ENCODE measurements around the gene MPP1.
A peak's percentile ranks its signal among the peaks of the same experiment; 100 is the strongest.

MPP1 gene

GRCh38 chrX:154776753-154777152 lies 28.5 kb downstream of the MPP1 start:
- Histone ChIP-seq H3K4me1 (ENCODE audit: control insufficient read depth, insufficient read depth, low read length, poor library complexity, severe bottlenecking) (no peaks in the 10 kb centered on the region), H3K4me3 (ENCODE audit: insufficient read depth, low read depth, low read length, poor library complexity, severe bottlenecking) (no peak overlapping the region), H3K36me3 (ENCODE audit: control insufficient read depth, insufficient read depth, low read length) (peaks cover 28% of the 10 kb centered on the region), H3K27me3 (replicated peaks; ENCODE audit: control insufficient read depth, insufficient read depth, low read length, poor library complexity, severe bottlenecking) (no peaks in the 10 kb centered on the region), H3K9me3 (ENCODE audit: control insufficient read depth, low read length) (no peaks in the 10 kb centered on the region), H3K27ac (ENCODE audit: insufficient read depth, low read length, poor library complexity, severe bottlenecking) (no peak overlapping the region)
- DNase-seq = no peak

DNA sequence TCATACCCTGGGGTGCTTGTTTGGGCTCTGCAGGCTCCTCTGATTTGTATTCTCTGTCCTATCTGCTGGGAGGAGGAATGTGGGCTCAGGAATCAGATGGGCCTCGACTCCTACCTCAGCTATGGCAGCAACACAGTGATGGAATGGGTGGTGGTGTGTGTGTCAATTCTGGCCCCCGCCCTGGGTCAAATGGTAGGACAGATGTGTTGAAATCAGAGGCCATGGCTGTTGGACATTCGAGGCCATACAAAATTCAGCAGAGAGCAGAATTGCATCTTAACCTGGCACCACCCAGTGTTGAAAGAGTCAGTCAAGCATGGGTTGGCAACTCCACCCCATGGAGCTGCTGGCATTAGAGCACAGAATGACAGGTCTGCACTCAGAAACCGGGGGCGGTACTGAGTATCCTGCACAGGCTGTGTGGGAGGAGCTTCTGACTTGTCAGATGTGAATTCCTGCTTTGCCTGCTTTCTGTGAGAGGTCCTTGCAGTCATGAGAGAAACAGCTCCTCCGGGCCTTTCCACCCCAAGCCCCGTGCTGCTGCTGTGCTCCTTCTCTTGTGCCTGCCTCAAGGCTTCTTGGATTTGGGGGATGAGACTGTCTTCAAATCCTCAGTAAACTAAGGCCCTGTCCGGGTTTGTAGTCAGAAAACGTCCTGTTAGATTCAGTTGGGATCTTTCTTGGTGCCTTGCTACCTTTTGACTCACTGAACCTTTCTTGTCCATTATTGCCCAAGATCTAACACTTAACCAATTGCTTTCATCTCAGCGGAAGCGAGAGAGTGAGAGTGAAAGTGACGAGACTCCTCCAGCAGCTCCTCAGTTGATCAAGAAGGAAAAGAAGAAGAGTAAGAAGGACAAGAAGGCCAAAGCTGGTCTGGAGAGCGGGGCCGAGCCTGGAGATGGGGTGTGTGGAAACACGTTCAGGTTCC lies 29.6 kb downstream of the MPP1 start:
- Histone ChIP-seq H3K27ac (ENCODE audit: insufficient read depth, low read length, poor library complexity, severe bottlenecking) (no peak overlapping the region), H3K4me1 (ENCODE audit: control insufficient read depth, insufficient read depth, low read length, poor library complexity, severe bottlenecking) (no peaks in the 10 kb centered on the region), H3K36me3 (ENCODE audit: control insufficient read depth, insufficient read depth, low read length) (peaks cover 28% of the 10 kb centered on the region), H3K9me3 (ENCODE audit: control insufficient read depth, low read length) (no peaks in the 10 kb centered on the region), H3K4me3 (ENCODE audit: insufficient read depth, low read depth, low read length, poor library complexity, severe bottlenecking) (no peak overlapping the region), H3K27me3 (replicated peaks; ENCODE audit: control insufficient read depth, insufficient read depth, low read length, poor library complexity, severe bottlenecking) (no peaks in the 10 kb centered on the region)
- DNase-seq = no peak

- no peaks in the 10 kb centered on the region for H3K4me1 ChIP-seq (ENCODE audit: control insufficient read depth, insufficient read depth, low read length, poor library complexity, severe bottlenecking)
- H3K27ac ChIP-seq (ENCODE audit: insufficient read depth, low read length, poor library complexity, severe bottlenecking) = no peak overlapping the region
- no peak overlapping the region for H3K4me3 ChIP-seq (ENCODE audit: insufficient read depth, low read depth, low read length, poor library complexity, severe bottlenecking)
- H3K36me3 ChIP-seq (ENCODE audit: control insufficient read depth, insufficient read depth, low read length) = peaks cover 35% of the 10 kb centered on the region
- no peaks in the 10 kb centered on the region for H3K9me3 ChIP-seq (ENCODE audit: control insufficient read depth, low read length)
- no peak for DNase-seq
- H3K27me3 ChIP-seq (replicated peaks; ENCODE audit: control insufficient read depth, insufficient read depth, low read length, poor library complexity, severe bottlenecking) = no peaks in the 10 kb centered on the region
Measured at GRCh38 chrX:154774622-154775021, 30.7 kb downstream of the MPP1 start.

DNA sequence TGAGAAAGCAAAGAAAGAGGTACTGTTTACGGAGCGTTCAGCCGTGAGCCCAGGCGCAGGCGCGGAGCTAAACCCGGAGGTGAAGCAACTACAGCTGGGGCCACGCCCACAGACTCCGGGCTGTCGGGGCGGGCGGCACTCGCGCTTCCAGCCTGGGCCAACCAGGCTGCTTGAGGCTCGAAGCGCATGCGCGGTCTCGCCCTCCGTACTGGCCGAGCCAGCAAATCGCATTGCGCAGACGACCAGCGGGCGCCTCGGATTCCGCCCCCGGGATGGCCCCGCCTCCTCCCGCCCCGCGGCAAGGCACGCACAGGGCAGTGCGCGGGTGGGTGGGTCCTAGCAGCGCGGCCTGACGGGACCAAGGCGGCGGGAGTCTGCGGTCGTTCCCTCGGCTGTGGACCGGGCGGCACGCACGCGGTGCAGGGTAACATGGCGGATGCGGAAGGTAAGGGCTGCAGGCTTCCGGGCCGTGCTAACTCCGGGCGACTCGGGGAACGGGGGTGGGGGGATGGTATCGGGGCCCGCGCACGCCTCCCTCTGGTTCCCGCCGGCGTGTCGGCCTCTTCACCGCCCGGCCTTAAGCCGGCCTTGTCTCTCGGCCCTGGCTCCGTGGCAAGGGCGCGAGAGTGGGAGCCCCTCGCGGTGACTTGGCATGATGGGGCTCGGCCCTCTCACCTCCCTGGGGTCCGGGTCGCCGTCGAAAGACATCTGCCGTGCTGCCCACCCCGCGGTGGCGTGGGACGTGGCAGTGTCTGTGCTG lies 42.6 kb downstream of the MPP1 start, which contains the start of gene DKC1:
Gene DKC1 (plus strand): TSS at position 328 of the 760 bp plus-strand sequence. CDS start 102 bp downstream, at position 430.
- peak within 1 kb of the TSS; percentile 58 for H3K4me3 ChIP-seq (ENCODE audit: insufficient read depth, low read depth, low read length, poor library complexity, severe bottlenecking)

GRCh38 chrX:154761977-154762536 lies 43.2 kb downstream of the MPP1 start:
- Histone ChIP-seq H3K27me3 (replicated peaks; ENCODE audit: control insufficient read depth, insufficient read depth, low read length, poor library complexity, severe bottlenecking) (no peaks in the 10 kb centered on the region), H3K9me3 (ENCODE audit: control insufficient read depth, low read length) (no peaks in the 10 kb centered on the region), H3K36me3 (ENCODE audit: control insufficient read depth, insufficient read depth, low read length) (peaks cover 14% of the 10 kb centered on the region), H3K27ac (ENCODE audit: insufficient read depth, low read length, poor library complexity, severe bottlenecking) (peak overlapping the region; percentile 67), H3K4me3 (ENCODE audit: insufficient read depth, low read depth, low read length, poor library complexity, severe bottlenecking) (peak overlapping the region; percentile 58), H3K4me1 (ENCODE audit: control insufficient read depth, insufficient read depth, low read length, poor library complexity, severe bottlenecking) (peaks cover 12% of the 10 kb centered on the region)
- peak in 1 of 3 donors; percentile 10 for DNase-seq

More for the DNA sequence above, 42.6 kb downstream of the MPP1 start, which contains the start of gene DKC1:
- H3K9me3 ChIP-seq (ENCODE audit: control insufficient read depth, low read length) = no peaks in the 10 kb centered on the region
- H3K27ac ChIP-seq (ENCODE audit: insufficient read depth, low read length, poor library complexity, severe bottlenecking) = peak within 1 kb of the TSS; percentile 67
- H3K4me1 ChIP-seq (ENCODE audit: control insufficient read depth, insufficient read depth, low read length, poor library complexity, severe bottlenecking) = peaks cover 12% of the 10 kb centered on the region
- no peaks in the 10 kb centered on the region for H3K27me3 ChIP-seq (replicated peaks; ENCODE audit: control insufficient read depth, insufficient read depth, low read length, poor library complexity, severe bottlenecking)
- H3K36me3 ChIP-seq (ENCODE audit: control insufficient read depth, insufficient read depth, low read length) = peaks cover 19% of the 10 kb centered on the region
- peak; percentile 91 to 92 (median 91) for DNase-seq

DNA sequence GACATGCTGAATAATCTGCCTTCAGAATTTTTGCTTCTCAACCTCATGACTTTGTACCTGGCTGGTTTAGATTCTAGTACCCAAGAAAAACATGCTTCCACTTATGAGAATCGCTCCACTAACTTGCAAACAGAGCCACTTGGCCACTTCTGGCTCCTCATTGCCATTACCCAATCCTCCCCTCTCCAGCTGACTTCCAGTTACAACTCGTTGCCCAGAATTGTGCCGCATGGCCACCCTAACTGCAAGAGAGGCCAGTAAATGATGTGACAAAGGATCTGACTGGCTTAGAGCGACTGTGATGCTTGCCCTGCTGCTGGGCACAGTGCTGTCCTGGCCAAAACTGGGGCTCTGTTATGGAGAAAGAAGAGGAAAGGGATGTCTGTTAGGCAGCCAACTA lies 46.6 kb downstream of the MPP1 start:
- Histone ChIP-seq H3K27me3 (replicated peaks; ENCODE audit: control insufficient read depth, insufficient read depth, low read length, poor library complexity, severe bottlenecking) (no peaks in the 10 kb centered on the region), H3K4me1 (ENCODE audit: control insufficient read depth, insufficient read depth, low read length, poor library complexity, severe bottlenecking) (peaks cover 7% of the 10 kb centered on the region), H3K9me3 (ENCODE audit: control insufficient read depth, low read length) (no peaks in the 10 kb centered on the region), H3K36me3 (ENCODE audit: control insufficient read depth, insufficient read depth, low read length) (no peaks in the 10 kb centered on the region), H3K4me3 (ENCODE audit: insufficient read depth, low read depth, low read length, poor library complexity, severe bottlenecking) (no peak overlapping the region), H3K27ac (ENCODE audit: insufficient read depth, low read length, poor library complexity, severe bottlenecking) (no peak overlapping the region)
- no peak for DNase-seq

- DNase-seq = no peak
- H3K27me3 ChIP-seq (replicated peaks; ENCODE audit: control insufficient read depth, insufficient read depth, low read length, poor library complexity, severe bottlenecking) = no peaks in the 10 kb centered on the region
- no peak overlapping the region for H3K27ac ChIP-seq (ENCODE audit: insufficient read depth, low read length, poor library complexity, severe bottlenecking)
- H3K9me3 ChIP-seq (ENCODE audit: control insufficient read depth, low read length) = no peaks in the 10 kb centered on the region
- H3K4me3 ChIP-seq (ENCODE audit: insufficient read depth, low read depth, low read length, poor library complexity, severe bottlenecking) = no peak overlapping the region
- peaks cover 11% of the 10 kb centered on the region for H3K4me1 ChIP-seq (ENCODE audit: control insufficient read depth, insufficient read depth, low read length, poor library complexity, severe bottlenecking)
- no peaks in the 10 kb centered on the region for H3K36me3 ChIP-seq (ENCODE audit: control insufficient read depth, insufficient read depth, low read length)
Measured at GRCh38 chrX:154751669-154752271, 53.5 kb downstream of the MPP1 start.

- H3K4me1 ChIP-seq (ENCODE audit: control insufficient read depth, insufficient read depth, low read length, poor library complexity, severe bottlenecking) = peaks cover 11% of the 10 kb centered on the region
- no peaks in the 10 kb centered on the region for H3K9me3 ChIP-seq (ENCODE audit: control insufficient read depth, low read length)
- H3K27ac ChIP-seq (ENCODE audit: insufficient read depth, low read length, poor library complexity, severe bottlenecking) = no peak overlapping the region
- H3K4me3 ChIP-seq (ENCODE audit: insufficient read depth, low read depth, low read length, poor library complexity, severe bottlenecking) = peak overlapping the region; percentile 23
- no peak for DNase-seq
- H3K27me3 ChIP-seq (replicated peaks; ENCODE audit: control insufficient read depth, insufficient read depth, low read length, poor library complexity, severe bottlenecking) = no peaks in the 10 kb centered on the region
- no peaks in the 10 kb centered on the region for H3K36me3 ChIP-seq (ENCODE audit: control insufficient read depth, insufficient read depth, low read length)
Measured at GRCh38 chrX:154751203-154751668, 54.0 kb downstream of the MPP1 start.

DNA sequence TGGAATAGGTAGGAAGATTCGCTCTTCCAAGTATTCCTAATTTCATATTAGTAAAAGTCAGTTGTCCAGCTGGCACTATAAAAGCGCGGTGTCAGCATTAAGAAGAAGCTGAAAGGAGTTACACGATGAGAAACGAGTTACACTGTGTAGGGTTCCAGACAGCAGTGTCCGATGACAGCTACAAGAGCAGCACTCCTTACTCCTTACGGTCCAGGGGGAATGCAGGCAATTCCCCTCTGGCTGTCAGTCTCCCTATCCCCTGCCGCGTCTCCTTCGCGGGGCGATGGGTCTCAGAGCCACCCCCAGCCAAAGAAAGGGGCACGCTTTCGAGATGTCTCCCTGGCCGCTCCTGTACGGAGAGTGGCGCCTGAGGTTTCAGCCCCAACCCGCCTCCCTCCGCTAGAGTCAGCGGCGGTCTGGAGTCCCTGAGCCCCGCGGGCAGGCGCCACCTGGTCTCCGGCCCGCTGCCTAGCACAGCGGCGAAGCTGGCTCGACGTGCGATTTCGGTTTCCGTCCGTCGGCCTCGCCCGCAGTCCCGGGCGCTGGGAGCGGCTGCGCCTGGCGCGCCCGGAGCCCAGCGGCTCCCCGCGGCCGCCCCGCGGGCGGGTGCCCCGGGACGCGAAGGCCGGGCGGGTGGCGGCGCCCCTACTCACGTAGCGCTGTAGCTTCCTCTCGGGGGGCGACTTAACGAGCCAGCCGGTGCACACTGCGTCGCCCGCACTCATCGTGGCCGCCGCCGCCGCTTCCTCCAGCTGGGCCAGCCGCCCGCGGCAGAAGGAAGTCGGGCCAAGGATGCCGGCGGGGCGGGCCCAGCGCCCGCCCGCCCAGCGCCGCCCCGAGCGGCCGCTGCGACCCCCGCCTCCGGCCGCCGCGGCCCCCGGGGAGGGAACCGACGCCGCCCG lies 54.7 kb downstream of the MPP1 start, which contains the start of gene GAB3:
Gene GAB3 (minus strand): TSS at position 777 of the 902 bp plus-strand sequence. CDS start 52 bp downstream, at position 725.
- peak within 1 kb of the TSS; percentile 61 for H3K27ac ChIP-seq (ENCODE audit: insufficient read depth, low read length, poor library complexity, severe bottlenecking)
- no peaks in the 10 kb centered on the region for H3K9me3 ChIP-seq (ENCODE audit: control insufficient read depth, low read length)
- DNase-seq = peak; percentile 18 to 29 (median 23)
- peak within 1 kb of the TSS; percentile 50 for H3K4me3 ChIP-seq (ENCODE audit: insufficient read depth, low read depth, low read length, poor library complexity, severe bottlenecking)
- H3K4me1 ChIP-seq (ENCODE audit: control insufficient read depth, insufficient read depth, low read length, poor library complexity, severe bottlenecking) = peaks cover 11% of the 10 kb centered on the region
- H3K27me3 ChIP-seq (replicated peaks; ENCODE audit: control insufficient read depth, insufficient read depth, low read length, poor library complexity, severe bottlenecking) = no peaks in the 10 kb centered on the region
- no peaks in the 10 kb centered on the region for H3K36me3 ChIP-seq (ENCODE audit: control insufficient read depth, insufficient read depth, low read length)
